Measurements from ENCODE around the gene ANGPTL2.

ANGPTL2 gene

GRCh38 chr9:127095411-127095810 lies 27.0 kb downstream of the ANGPTL2 start:
- TF ChIP-seq GATA1 (IDR thresholded peaks at IDR 0.05; ENCODE audit: low read depth, low read length) = no peak
- no peak for TF ChIP-seq POLR2A (IDR thresholded peaks at IDR 0.05; ENCODE audit: low read length)
- no peak for DNase-seq

GRCh38 chr9:127093319-127094020 lies 29.0 kb downstream of the ANGPTL2 start:
- no peak for DNase-seq
- TF ChIP-seq POLR2A (IDR thresholded peaks at IDR 0.05; ENCODE audit: low read length) = no peak
- no peak for TF ChIP-seq GATA1 (IDR thresholded peaks at IDR 0.05; ENCODE audit: low read depth, low read length)

- TF ChIP-seq GATA1 (IDR thresholded peaks at IDR 0.05; ENCODE audit: low read depth, low read length) = no peak
- no peak for TF ChIP-seq POLR2A (IDR thresholded peaks at IDR 0.05; ENCODE audit: low read length)
- DNase-seq = no peak
Measured at GRCh38 chr9:127092041-127092608, 30.3 kb downstream of the ANGPTL2 start.

DNA sequence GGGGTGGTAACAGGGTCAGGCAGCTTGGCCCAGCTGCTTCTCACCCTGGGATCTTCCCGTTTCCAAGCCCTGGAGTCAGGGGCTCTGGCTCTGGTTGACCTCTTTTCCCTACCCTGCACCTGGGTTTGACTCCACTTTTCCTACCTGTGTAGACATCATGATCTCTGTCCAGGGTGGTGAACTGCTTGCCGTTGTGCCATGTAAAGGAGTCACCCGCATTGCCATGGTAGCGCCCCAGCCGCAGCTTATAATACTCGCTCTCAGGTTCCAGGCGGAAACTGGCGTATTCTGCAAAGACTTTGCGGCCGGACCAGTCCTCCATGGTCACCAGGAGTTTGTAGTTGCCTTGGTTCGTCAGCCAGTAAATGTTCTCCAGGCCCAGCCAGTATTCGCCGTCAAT lies 30.9 kb downstream of the ANGPTL2 start:
- DNase-seq = no peak
- no peak for TF ChIP-seq POLR2A (IDR thresholded peaks at IDR 0.05; ENCODE audit: low read length)
- no peak for TF ChIP-seq GATA1 (IDR thresholded peaks at IDR 0.05; ENCODE audit: low read depth, low read length)

GRCh38 chr9:127090341-127090985 lies 32.0 kb downstream of the ANGPTL2 start:
- TF ChIP-seq POLR2A (IDR thresholded peaks at IDR 0.05; ENCODE audit: low read length) (no peak), GATA1 (IDR thresholded peaks at IDR 0.05; ENCODE audit: low read depth, low read length) (no peak)
- DNase-seq = no peak

DNA sequence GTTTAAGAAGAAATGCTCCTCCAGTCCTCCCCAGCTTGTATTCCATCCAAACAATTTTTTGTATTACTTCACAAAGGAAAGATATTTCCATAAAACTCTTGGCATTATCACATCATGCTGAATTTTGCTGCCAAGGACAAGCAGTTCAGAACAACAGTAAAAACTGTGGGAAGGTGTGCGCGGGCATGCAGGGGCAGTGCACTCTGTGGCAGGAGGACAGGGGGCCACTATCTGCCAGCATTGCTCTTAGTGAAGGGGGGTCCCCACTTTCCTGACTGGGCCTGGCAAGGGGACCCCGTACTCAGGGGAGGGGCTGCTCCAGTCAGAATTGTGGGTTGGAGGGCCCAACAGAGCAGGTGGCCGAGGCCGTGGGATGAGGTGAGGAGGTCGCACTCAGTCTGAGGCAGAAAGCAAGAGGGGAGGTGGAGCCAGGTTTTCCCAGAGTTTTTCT lies 32.8 kb downstream of the ANGPTL2 start:
- DNase-seq = no peak
- TF ChIP-seq GATA1 (IDR thresholded peaks at IDR 0.05; ENCODE audit: low read depth, low read length) = no peak
- TF ChIP-seq POLR2A (IDR thresholded peaks at IDR 0.05; ENCODE audit: low read length) = no peak

DNA sequence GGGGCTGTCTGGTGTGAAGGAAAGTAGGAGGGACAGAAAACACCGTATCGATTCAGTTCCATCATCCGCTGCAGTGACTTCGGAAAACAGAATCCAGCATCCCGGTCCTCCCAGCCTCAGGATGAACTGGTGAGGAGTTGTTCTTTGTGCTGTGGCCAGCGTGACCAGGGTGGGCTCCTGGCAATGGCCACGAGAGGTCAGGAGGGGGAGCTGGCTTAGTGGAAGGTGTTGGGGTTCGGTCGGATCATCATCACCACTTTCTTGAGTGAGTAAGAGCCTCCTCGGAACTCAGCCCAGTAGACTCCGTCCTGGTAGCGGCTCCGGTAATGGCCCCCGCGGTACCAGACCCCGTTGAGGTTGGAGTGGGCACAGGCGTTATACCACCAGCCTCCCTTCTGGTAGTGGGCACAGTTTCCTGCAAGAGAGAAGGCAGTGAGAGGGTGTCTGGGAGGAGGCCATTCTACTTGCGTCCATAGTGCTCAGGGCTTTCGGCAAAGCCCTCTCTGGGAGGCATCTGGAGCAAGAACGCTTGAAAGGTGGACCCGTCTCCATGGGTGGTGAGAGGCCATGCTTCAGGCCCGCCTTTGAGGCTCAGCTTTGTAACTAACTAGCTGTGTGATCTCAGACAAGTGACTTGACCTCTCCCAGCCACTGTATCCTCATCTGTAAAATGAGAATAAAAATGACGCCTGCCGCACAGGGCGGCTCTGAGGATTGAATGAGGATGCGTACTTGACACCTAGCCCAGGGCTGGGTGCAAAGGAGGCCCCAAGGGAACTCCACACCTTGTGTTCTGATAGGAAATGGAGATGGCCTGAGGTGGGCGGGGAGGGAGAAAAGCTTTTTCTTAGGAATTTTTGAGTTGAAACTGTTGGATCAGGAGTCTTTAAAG lies 33.5 kb downstream of the ANGPTL2 start:
- no peak for DNase-seq
- no peak for TF ChIP-seq POLR2A (IDR thresholded peaks at IDR 0.05; ENCODE audit: low read length)
- TF ChIP-seq GATA1 (IDR thresholded peaks at IDR 0.05; ENCODE audit: low read depth, low read length) = no peak

DNA sequence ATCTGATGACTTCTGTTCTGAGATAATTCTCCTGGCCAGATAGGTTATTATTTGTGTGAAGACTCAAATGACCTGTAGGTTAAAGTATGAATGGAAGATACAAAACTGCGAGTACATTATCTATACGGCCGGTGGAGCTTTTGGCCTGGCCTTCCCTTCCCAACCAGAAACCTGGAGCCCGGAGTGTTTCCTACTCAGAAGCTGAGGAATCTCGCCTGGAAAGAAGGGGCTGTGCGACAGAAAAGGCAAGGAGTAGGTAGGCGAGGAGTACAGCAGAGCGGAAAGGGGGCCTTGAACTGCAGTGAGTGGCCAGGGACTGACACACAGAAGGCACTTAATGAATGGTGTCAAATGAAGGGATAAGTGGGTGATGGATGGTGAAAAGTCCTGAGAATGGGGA lies 34.6 kb downstream of the ANGPTL2 start:
- DNase-seq = no peak
- no peak for TF ChIP-seq GATA1 (IDR thresholded peaks at IDR 0.05; ENCODE audit: low read depth, low read length)
- no peak for TF ChIP-seq POLR2A (IDR thresholded peaks at IDR 0.05; ENCODE audit: low read length)

DNA sequence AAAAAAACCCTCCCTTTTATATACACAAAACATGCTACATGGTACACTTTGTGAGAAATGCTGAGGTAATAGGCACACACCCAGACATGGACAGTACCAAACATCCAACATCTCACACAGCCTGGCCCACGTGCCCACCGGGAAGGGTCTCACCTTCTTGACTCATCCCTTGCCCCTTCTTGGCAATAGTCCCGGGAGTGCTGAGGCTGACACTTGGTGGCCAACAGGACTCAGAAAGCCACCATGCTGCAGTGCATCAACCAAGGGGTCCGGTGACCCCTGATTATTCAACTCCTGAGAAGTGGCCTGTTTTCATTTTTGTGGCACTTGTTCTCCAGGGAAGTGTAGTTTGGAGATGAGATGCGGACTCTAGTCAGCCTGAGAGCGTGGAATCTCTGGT lies 35.0 kb downstream of the ANGPTL2 start:
- TF ChIP-seq POLR2A (IDR thresholded peaks at IDR 0.05; ENCODE audit: low read length) (no peak), GATA1 (IDR thresholded peaks at IDR 0.05; ENCODE audit: low read depth, low read length) (no peak)
- no peak for DNase-seq

DNA sequence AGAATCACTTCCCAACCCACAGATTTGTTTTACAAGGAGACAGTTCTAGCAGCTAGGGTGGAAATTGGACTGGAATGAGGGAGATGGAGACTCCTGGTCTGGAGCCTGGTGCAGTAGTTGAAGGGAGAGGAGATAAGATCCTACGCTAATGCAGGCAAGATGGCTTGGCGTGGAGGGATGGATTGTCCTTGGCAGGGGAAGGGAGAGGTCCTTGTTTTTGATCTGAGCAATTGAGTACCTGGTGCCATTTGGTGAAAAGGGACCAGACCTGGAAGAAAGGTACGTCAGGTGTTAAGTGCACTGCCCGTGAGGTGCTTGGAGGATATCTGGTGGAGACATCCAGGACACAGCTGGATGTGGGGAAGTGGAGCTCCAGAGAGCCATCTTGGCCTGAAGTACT lies 35.7 kb downstream of the ANGPTL2 start:
- DNase-seq = no peak
- TF ChIP-seq POLR2A (IDR thresholded peaks at IDR 0.05; ENCODE audit: low read length) = no peak
- TF ChIP-seq GATA1 (IDR thresholded peaks at IDR 0.05; ENCODE audit: low read depth, low read length) = no peak

DNA sequence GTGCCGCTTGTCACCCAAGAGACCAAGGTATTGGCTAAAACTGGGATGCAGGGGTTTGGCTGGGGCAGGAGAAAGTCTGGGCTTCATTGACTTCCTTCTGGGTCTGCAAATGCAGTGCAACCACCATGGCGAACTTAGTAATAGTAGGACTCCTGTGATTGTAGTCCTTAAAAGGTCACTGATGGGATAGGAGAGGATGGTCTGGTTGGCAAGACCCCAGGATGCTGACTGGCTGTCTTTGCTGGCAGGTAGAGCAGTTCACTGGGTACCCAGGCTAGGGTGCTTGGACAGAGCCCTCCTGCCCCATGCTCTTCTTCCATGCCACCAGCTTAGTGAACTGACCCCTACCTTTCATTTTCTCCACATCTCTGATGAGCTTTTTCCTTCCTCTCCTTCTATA lies 37.2 kb downstream of the ANGPTL2 start:
- TF ChIP-seq GATA1 (IDR thresholded peaks at IDR 0.05; ENCODE audit: low read depth, low read length) = no peak
- no peak for TF ChIP-seq POLR2A (IDR thresholded peaks at IDR 0.05; ENCODE audit: low read length)
- DNase-seq = no peak

DNA sequence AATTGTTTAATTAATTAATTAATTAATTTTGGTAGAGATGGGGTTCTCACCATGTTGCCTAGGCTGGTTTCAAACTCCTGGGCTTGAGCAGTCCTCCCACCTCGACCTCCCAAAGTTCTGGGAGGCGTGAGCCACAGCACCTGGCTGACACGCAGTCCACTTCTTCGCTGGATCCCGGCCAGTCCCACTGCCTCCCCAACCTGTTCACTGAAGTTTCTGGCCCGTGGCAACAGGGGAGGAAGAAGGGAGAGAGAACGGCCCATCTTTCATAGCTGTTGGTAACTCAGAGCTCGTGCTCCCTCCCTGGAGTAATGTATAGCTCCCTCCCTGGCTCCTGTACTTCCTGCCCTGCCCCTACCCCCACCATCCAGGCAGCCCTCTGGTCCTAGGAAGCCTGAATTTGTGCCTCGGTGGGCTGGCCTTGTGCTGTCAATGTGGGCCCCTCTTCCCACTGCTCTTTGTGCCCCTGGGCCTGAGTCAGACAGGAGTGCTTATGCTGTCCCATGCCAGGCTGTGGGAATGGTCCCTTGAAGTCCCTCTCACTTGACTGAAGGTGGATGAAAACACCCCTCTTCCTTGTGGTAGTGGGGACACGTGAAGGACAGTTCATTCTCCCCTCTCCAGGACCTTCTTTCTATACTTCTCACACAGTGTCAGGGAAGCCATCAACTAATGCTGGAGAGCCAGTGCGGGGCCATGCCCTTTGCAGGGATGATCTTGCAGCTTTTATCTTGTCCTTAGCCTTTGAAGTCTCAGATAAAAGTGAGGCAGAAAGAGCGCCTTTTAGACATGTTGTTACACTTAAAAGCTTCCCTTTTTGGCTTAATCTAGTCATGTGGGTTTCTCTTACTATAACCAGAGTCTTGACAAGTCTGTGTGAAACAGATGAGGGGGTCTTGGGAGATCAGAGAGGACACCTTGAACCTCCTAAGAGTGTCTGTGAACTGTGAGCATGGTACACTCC lies 38.1 kb downstream of the ANGPTL2 start:
- no peak for DNase-seq
- TF ChIP-seq GATA1 (IDR thresholded peaks at IDR 0.05; ENCODE audit: low read depth, low read length) (no peak), POLR2A (IDR thresholded peaks at IDR 0.05; ENCODE audit: low read length) (no peak)

All from erythroblast (primary cell).